GM13977 (cell line): ENCODE measurements around the gene STIM1.

Experiments
- DNase-seq: peaks from one replicate; pipeline ENCODE4 v3.0.0; 2012; ENCODE audit warnings: low spot score
- in situ Hi-C: fragments of 300-500 bp; cut with MboI; formaldehyde crosslinking; loops from one replicate; pipeline ENCODE4 v1.12.0; 2022; ENCODE audit warnings: low sequenced_read_pairs, low pct_unique_long_range_greater_than_20kb, mixed read lengths, inconsistent platforms; ENCODE audit not compliant: unreplicated experiment
- TF ChIP-seq, protein P1 (sequence below): IDR thresholded peaks from 2 replicates; pipeline ENCODE4 v1.5.1; 2012; ENCODE audit warnings: mild to moderate bottlenecking, control low read depth; ENCODE audit not compliant: insufficient read depth; ENCODE audit errors: extremely low read depth, missing control alignments

STIM1 gene

DNA sequence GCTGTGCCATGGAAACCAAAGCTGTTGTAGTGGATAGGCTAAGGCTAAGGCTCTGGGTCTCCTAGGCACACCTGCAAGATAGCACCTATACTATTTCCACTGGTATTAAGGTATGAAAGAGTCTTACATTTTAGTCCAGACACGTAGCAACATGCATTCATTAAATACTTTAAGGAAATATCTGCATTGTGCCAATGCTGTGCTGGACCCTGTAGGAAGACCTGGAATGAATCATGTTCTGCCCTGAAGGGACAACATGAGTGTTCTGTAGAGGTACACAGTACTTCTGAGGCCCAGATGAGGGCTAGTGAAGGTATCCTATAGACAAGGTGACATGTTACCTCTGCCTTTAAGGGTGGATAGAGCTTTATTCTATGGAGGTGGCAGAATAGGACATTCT is 204.0 kb downstream of the STIM1 start:
- TF ChIP-seq, protein P1, sequence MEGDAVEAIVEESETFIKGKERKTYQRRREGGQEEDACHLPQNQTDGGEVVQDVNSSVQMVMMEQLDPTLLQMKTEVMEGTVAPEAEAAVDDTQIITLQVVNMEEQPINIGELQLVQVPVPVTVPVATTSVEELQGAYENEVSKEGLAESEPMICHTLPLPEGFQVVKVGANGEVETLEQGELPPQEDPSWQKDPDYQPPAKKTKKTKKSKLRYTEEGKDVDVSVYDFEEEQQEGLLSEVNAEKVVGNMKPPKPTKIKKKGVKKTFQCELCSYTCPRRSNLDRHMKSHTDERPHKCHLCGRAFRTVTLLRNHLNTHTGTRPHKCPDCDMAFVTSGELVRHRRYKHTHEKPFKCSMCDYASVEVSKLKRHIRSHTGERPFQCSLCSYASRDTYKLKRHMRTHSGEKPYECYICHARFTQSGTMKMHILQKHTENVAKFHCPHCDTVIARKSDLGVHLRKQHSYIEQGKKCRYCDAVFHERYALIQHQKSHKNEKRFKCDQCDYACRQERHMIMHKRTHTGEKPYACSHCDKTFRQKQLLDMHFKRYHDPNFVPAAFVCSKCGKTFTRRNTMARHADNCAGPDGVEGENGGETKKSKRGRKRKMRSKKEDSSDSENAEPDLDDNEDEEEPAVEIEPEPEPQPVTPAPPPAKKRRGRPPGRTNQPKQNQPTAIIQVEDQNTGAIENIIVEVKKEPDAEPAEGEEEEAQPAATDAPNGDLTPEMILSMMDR: no peak
- in situ Hi-C loops: no loop called here
- no peak for DNase-seq

DNA sequence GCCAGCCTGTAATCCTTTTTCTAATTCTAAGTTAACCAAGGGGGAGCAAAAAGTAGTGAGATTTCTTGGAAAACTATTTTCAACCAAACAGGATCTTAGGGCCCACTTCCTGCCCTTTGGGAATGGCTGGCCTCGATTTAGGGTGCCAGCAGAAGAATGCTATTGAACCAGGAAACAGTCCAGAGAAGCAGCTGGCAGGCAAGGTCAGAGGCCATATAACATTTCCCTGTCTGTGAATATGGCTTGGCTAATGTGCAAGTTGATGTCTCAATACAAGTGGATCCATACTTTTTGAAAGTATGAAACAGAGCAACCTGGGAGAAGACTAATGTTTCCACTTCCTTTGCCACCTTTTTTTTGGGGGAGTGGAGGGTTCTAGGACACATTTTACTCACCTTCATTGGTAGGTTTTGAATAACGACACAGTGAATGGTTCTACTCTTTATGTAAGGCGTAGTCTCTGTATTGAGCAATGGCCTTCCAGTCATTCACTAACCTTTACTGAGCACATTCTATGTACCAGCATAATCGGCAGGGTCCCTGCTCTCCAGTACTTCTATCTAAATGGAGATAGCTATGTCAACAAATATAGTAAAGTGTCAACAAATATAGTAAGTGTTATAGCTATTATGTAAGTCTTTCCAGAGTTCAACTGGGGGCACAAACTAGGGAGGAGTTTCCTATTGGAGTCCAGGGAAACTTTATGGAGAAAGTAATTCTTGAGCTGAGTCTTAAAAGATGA is 204.9 kb downstream of the STIM1 start:
- TF ChIP-seq, protein P1: no peak
- no peak for DNase-seq
- in situ Hi-C loops: no loop called here

DNA sequence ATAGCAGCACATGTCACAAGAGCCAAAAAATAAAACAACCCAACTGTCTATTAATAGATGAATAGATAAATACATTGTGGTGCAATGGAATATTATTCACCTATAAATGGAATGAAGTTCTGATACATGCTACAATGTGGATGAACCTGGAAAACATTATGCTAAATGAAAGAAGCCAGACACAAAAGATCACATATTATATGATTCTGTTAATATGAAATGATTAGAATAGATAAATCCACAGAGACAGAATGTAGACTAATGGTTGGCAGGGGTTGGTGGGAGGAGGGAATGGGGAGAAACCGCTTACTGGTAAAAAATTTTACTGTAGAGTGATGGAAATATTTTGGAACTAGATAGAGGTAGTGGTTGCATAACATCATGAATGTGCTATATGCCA is 206.2 kb downstream of the STIM1 start:
- DNase-seq: no peak
- TF ChIP-seq, protein P1: no peak
- in situ Hi-C loops: no loop called here

DNA sequence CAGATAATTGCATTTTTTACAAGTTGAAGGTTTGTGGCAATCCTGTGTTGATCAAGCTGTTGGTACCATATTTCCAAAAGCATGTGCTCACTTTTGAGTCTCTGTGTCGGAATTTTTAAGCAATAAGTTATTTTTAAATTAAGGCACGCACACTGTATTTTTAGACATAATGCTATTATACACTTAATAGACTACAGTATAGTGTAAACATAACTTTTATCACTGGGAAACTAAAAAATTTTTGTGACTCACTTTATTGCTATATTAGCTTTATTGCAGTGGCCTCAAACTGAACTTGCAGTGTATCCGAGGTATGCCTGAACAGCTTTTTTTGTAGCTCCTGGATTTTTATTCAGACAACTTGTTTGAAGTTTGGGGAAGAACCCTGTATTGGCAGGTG is 207.9 kb downstream of the STIM1 start:
- in situ Hi-C loops: no loop called here
- TF ChIP-seq, protein P1: no peak
- DNase-seq: no peak

DNA sequence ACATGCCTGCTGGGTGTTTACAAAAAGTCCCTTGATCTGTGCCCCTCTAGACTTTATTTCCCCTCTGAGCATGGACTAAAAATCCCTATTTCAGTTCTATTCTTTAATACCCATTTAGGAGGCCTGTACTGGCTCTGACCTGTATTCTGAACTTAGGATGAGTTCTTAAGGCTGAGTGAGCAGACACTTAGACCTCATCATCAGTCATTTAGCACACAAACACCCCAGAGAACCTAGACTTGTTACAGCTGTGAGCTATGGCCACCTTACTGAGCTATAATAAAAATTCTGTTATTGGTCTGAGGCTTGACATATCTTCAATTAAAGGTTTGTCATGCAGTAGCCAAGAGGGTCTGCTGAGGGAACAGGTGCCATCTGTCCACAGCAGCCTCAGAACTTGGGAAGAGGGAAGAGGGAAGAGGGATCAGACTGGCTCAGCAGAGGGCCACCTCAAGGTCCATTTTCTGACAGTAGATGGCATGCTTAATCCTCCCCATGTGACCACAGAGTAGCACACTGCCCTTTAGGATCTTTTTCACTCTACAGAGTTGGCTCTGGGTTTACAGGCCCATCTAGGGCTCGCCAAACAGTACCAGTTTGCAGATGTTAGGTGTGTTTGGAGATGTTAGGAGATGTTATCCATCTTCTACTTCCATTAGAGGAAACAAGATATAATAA is 209.0 kb downstream of the STIM1 start:
- in situ Hi-C loops: no loop called here
- TF ChIP-seq, protein P1: no peak
- no peak for DNase-seq

DNA sequence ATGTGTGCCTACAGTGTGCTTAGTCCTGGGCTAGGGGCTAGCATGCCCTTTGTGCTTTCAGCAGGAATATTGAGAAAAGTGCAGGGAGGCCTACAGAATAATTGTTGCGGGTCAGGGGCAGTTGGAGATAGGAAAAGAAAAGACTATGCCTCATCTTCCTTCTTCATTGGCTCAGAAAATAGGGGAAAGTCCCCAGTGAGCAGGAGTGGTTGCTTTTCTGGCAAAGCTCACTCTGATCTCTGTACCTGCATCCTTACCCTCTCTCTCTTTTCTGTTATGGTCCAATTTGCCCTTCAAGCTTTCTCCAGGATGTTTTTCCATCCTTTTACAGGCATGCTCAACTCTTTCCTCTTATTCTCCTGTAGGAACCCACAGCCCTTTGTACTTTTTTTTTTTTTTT is 209.6 kb downstream of the STIM1 start:
- in situ Hi-C loops: no loop called here
- TF ChIP-seq, protein P1: no peak

More for the DNA sequence above, 209.6 kb downstream of the STIM1 start:
- DNase-seq: no peak
